Right atrium auricular region (tissue), 2 donors: ENCODE data around the gene ETFA. TPM values are rescaled to one million over a fixed set of nuclear protein-coding genes. Genes with fewer than 3 reads are reported as not detected.

Source experiments
- DNase-seq: peaks from one replicate; pipeline ENCODE4 v3.0.0-alpha.2; 2019; ENCODE audit warnings: low spot score
- H3K27ac ChIP-seq, 2 donors: fragments of 200-600 bp; sonication (generic); 1 replicate in 1 of 2; 2 replicates in 1 of 2; pipeline ENCODE4 v1.5.1; 2016 to 2019
- H3K27me3 ChIP-seq, 2 donors: fragments of 200-600 bp; sonication (generic); one replicate each; pipeline versions ENCODE4 v1.5.1 to v1.6.0; 2017 to 2019
- H3K36me3 ChIP-seq: fragments of 200-600 bp; sonication (generic); one replicate; pipeline ENCODE4 v1.5.1; 2016
- H3K4me1 ChIP-seq, 2 donors: fragments of 200-600 bp; sonication (generic); one replicate each; pipeline versions ENCODE4 v1.5.1 to v1.6.0; 2017 to 2019
- H3K4me3 ChIP-seq, 2 donors: fragments of 200-600 bp; sonication (generic); 1 replicate in 1 of 2; 2 replicates in 1 of 2; pipeline ENCODE4 v1.5.1; 2017 to 2019; ENCODE audit warnings: mild to moderate bottlenecking in 1 of 2, moderate library complexity in 1 of 2
- H3K9me3 ChIP-seq, 2 donors: fragments of 200-600 bp; sonication (generic); one replicate each; pipeline ENCODE4 v1.5.1; 2019
- CTCF ChIP-seq, 2 donors: fragments of 200-600 bp; sonication (generic); IDR thresholded peaks; one replicate each; pipeline ENCODE4 v1.5.1; 2019; ENCODE audit warnings: antibody characterized with exemption in 2 of 2
- total RNA-seq, 2 donors: library from RNA; depleted of rRNA; stranded (reverse); fragments of >200 nt; gene quantifications; one replicate each; pipeline ENCODE4 v1.1.0, GENCODE V29; 2016

ETFA gene
- total RNA-seq, 2 donors from 2014 or later, result 109 to 186 TPM

- Histone ChIP-seq H3K4me1 (no peaks in the 10 kb centered on the region), H3K36me3 (peaks cover 5% of the 10 kb centered on the region), H3K4me3 (no peak overlapping the region), H3K9me3 (no peaks in the 10 kb centered on the region), H3K27ac (no peak overlapping the region), H3K27me3 (no peaks in the 10 kb centered on the region)
- no peak for DNase-seq
- TF ChIP-seq CTCF (IDR thresholded peaks at IDR 0.05), result no peak
Observed at GRCh38 chr15:76252249-76252648, 59.0 kb downstream of the ETFA start.

GRCh38 chr15:76251717-76252116 is 59.6 kb downstream of the ETFA start:
- Histone ChIP-seq H3K27me3 (no peaks in the 10 kb centered on the region), H3K9me3 (no peaks in the 10 kb centered on the region), H3K4me1 (no peaks in the 10 kb centered on the region), H3K36me3 (peaks cover 5% of the 10 kb centered on the region), H3K4me3 (no peak overlapping the region), H3K27ac (no peak overlapping the region)
- DNase-seq, result no peak
- no peak for TF ChIP-seq CTCF (IDR thresholded peaks at IDR 0.05)

- Histone ChIP-seq H3K4me1 (no peaks in the 10 kb centered on the region), H3K27me3 (no peaks in the 10 kb centered on the region), H3K27ac (no peak overlapping the region), H3K36me3 (no peaks in the 10 kb centered on the region), H3K4me3 (no peak overlapping the region), H3K9me3 (no peaks in the 10 kb centered on the region)
- no peak for DNase-seq
- TF ChIP-seq CTCF (IDR thresholded peaks at IDR 0.05), result no peak
Observed at GRCh38 chr15:76245072-76245610, 66.1 kb downstream of the ETFA start.

GRCh38 chr15:76239786-76240185 is 71.5 kb downstream of the ETFA start:
- H3K4me1 ChIP-seq, result no peaks in the 10 kb centered on the region
- no peaks in the 10 kb centered on the region for H3K9me3 ChIP-seq
- H3K27ac ChIP-seq, result no peak overlapping the region
- H3K4me3 ChIP-seq, result no peak overlapping the region
- no peak for TF ChIP-seq CTCF (IDR thresholded peaks at IDR 0.05)
- no peaks in the 10 kb centered on the region for H3K27me3 ChIP-seq
- H3K36me3 ChIP-seq, result no peaks in the 10 kb centered on the region
- DNase-seq, result no peak

- Histone ChIP-seq H3K27me3 (no peaks in the 10 kb centered on the region), H3K9me3 (no peaks in the 10 kb centered on the region), H3K27ac (no peak overlapping the region), H3K4me1 (no peaks in the 10 kb centered on the region), H3K36me3 (no peaks in the 10 kb centered on the region), H3K4me3 (no peak overlapping the region)
- no peak for TF ChIP-seq CTCF (IDR thresholded peaks at IDR 0.05)
- no peak for DNase-seq
Observed at GRCh38 chr15:76236350-76236749, 74.9 kb downstream of the ETFA start.

- H3K4me1 ChIP-seq, result no peaks in the 10 kb centered on the region
- peak in 1 of 2 donors; percentile 65 for TF ChIP-seq CTCF (IDR thresholded peaks at IDR 0.05)
- no peak for DNase-seq
- H3K9me3 ChIP-seq, result no peaks in the 10 kb centered on the region
- no peak overlapping the region for H3K4me3 ChIP-seq
- no peaks in the 10 kb centered on the region for H3K27me3 ChIP-seq
- H3K27ac ChIP-seq, result no peak overlapping the region
- H3K36me3 ChIP-seq, result peaks cover 6% of the 10 kb centered on the region
Observed at GRCh38 chr15:76235186-76235826, 76.0 kb downstream of the ETFA start.
